SHP77 (cell line): Measurements from ENCODE around the gene KRTAP5-7.
"Not testable (repeated sequence)": the region's sequence is repeated elsewhere in the genome, so short reads cannot be mapped to it uniquely, and the experiment has no call there.

Source experiments
- DNase-seq, 2 experiments: peaks; one replicate each; lab custom pipeline; 2025; lab: John Stamatoyannopoulos, UW

KRTAP5-7 gene

DNA sequence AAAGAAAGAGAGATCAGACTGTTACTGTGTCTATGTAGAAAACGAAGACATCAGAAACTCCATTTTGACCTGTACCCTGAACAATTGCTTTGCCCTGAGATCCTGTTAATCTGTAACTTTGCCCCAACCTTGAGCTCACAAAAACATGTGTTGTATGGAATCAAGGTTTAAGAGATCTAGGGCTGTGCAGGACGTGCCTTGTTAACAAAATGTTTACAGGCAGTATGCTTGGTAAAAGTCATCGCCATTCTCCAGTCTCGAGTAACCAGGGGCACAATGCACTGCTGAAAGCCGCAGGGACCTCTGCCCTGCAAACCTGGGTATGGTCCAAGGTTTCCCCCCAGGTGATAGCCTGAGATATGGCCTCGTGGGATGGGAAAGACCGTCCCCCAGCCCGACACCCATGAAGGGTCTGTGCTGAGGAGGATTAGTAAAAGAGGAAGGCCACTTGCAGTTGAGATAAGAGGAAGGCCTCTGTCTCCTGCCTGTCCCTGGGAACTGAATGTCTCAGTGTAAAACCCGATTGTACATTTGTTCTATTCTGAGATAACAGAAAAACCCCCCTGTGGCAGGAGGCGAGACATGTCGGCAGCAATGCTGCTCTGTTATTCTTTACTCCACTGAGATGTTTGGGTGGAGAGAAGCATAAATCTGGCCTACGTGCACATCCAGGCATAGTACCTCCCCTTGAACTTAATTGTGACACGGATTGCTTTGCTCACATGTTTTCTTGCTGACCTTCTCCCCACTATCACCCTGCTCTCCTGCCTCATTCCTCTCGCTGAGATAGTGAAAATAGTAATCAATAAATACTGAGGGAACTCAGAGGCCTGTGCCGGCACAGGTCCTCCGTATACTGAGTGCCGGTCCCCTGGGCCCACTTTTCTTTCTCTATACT is 7.9 kb downstream of the KRTAP5-7 start:
- not testable (repeated sequence) for DNase-seq

DNA sequence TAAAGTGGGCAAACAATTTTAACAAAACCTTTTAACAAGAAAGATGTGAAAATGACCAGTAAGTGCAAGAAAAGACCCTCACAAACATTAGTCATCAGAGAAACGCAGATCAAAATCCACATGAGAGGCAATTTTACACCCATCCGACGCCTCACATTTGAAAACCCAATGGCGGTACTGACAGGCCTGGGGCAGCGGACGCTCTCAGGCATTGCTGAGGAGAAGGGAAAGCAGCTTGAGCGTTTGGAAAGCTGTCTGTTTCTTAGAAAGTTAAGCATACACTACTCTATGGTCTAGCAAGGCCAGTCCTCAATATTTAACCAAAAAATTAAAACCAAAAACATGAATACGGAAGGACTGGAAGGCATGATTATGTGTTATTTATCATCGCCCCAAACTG is 8.8 kb downstream of the KRTAP5-7 start:
- no peak for DNase-seq

DNA sequence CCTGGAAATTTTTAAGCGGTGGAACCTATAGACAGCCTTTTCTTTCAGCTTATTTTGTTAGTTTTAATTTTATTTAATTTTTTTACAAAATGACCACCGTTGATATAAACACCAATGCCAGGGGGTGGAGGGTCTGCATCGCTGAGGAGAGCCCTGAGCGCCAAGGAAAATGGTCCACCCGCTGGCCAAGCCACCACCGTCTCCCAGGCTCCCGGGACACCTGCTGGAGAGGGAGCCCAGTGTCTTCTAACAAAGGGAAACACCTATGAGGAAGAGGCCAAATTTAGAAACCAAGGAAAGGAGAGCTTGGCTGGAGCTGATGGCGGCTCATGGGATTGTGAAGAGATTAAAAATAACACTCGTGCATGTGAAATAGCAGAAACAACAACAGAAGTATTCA is 10.5 kb downstream of the KRTAP5-7 start:
- no peak for DNase-seq

DNA sequence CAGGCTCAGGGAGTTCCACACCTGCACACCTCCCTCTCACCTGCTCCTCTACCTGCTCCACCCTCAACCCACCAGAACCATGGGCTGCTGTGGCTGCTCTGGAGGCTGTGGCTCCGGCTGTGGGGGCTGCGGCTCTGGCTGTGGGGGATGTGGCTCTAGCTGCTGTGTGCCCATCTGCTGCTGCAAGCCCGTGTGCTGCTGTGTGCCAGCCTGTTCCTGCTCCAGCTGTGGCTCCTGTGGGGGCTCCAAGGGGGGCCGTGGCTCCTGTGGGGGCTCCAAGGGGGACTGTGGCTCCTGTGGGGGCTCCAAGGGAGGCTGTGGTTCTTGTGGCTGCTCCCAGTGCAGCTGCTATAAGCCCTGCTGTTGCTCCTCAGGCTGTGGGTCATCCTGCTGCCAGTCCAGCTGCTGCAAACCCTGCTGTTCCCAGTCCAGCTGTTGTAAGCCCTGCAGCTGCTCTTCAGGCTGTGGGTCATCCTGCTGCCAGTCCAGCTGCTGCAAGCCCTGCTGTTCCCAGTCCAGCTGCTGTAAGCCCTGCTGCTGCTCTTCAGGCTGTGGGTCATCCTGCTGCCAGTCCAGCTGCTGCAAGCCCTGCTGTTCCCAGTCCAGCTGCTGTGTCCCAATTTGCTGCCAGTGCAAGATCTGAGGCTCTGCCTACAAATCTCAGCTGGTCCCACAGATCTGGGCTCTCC is 11.1 kb downstream of the KRTAP5-7 start, which contains the start of gene KRTAP5-8:
Gene KRTAP5-8, plus strand, starts transcription at position 49 of the 689 bp plus-strand sequence. Its CDS starts 31 bp downstream, at position 80.
- DNase-seq, result not testable (repeated sequence)

DNA sequence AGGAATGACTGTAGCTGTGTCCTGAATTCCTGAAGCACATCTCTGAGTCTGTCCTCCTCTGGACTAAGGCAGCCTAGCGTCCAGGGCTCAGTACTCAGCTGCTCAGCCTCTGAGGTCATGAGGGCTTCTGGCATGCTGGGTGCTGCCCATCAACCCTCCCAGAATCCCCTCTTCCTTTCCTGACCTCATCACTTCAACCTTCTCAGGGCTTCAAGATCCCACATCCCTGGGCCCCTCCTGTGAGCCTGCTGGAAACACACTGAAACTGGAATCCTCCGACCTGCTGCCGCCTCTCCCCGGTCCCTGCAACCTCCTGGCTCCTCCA is 11.6 kb downstream of the KRTAP5-7 start:
- no peak for DNase-seq

DNA sequence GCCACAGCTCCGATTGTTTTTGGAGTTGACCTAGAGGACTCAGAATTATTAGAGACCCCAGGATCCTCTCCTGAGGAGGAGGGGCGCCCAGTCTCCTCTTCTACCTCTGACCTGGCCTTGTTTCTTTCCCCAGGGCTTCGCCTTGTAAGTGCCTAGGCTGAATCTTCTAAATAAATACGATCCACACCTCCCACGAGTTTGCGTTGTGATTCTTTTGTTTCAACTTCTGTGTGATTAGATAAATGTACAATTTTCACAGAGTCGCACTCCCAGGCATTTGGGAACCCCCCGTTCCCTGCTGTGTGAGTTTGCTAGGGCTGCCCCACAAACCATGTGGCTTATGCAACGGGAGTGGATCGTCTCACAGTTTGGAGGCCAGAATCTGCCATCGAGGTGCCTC is 11.9 kb downstream of the KRTAP5-7 start:
- DNase-seq, result no peak

DNA sequence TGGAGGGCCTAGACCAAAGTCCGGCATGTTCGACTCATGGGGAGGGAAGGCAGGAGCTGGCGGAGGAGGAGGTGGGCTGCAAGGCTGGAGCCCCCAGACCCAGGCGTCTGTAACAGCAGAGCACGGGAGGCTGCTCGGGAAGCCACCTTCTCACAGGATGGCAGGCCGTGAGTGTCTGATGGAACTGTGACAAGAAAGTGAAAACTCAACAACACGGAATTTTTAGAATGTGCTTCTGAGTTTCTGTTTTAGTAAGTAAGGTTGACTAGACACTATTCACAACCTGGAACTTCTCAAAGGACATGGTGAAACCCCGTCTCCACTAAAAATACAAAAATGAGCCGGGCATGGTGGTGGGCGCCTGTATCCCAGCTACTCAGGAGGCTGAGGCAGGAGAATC is 12.9 kb downstream of the KRTAP5-7 start:
- DNase-seq, result not testable (repeated sequence)

DNA sequence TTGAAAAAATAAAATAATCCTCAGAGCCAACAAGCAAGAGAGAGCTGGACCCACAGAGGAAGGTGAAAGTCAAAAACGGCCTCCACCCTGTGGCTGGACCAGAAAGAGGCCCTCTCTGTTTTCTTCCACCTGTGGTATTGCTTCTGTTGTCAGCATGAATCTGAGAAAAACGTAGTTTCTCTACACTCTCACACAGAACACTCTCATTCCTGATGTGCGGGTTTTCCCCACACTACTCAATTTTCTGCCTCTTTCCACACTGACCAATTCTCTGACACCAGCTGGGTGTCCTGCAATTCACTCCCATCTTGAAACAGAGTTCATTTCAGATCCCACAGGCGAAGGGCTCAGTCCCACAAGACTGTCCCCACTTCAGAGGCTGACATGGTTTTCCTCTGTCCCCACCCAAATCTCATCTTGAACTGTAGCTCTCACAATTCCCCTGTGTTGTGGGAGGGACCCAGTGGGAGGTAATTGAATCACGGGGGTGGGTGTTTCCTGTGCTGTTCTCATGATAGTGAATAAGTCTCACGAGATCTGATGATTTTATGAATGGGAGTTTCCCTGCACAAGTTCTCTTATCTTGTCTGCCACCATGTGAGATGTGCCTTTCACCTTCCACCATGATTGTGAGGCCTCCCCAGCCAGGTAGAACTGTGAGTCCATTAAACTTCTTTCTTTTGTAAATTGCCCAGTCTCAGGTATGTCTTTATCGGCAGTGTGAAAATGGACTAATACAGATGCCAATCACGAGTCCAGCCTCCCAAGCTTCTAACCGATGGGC is 13.6 kb downstream of the KRTAP5-7 start:
- DNase-seq, result not testable (repeated sequence)

DNA sequence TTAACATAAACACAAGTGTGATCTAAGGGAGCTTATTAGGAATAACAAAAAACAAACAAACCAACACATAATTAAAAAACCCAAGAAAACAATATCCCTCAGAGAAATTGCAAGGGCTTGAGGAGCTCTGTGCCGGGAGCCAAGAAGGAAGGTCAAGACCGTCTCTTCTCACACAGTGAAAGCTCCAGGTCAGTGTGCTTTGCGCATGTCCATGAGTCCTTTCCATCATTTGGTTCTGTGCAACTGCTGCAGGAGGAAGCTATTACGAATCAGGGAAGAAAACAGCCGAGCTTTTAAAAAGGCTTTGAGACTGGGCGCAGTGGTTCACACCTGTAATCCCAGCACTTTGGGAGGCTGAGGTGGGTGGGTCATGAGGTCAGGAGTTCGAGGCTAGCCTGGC is 15.3 kb downstream of the KRTAP5-7 start:
- DNase-seq, result no peak

DNA sequence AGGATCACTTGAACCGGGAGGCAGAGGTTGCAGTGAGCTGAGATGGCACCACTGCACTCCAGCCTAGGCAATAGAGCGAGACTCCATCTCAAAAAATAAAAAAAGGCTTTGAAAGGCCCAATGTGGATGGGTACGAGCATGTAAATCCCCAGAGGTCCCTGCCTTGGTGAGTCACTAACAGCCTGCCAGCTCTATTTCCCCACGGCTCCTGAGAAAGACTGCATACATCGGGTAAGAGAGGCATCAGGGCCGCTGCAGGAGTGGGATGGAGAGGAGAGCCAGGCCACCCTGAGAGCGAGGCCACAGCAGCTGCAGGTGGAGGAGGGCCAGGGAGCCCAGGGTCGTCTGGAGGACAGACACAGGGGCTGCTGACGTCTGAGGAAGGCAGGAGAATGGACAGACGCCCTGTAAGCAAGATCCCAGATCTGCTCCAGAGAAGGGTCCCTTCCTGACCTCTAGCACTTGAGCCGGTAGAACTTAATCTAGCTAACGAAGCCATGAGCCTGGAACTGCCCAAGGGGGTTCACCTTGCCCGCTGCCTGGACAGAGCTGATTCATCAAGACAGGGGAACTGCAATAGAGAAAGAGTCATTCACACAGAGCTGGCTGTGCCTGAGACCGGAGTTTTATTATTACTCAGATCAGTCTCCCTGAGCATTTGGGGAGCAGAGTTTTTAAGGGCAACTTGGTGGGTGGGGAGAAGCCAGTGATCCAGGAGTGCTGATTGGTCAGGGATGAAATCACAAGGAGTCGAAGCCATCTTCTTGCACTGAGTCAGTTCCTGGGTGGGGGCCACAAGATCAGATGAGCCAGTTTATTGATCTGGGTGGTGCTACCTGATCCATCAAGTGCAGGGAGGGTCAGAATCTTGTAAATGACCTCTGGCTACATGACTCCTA is 16.1 kb downstream of the KRTAP5-7 start:
- no peak for DNase-seq

DNA sequence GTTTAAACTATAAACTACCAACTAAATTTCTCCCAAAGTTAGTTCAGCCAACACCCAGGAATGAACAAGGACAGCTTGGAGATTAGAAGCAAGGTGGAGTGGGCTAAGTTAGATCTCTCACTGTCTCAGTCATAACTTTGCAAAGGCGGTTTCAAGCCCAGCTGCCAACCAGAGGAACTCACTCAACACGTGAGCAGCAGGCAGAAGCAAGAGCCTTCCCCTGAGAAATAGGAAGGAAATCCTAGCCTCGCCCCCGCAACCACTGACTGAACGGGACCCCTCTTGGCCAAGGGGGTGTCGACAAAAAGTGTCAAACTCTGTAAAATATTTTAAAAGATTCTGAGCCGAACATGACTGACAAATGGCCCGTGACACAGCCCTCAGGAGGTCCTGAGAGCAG is 16.8 kb downstream of the KRTAP5-7 start:
- DNase-seq, result no peak

DNA sequence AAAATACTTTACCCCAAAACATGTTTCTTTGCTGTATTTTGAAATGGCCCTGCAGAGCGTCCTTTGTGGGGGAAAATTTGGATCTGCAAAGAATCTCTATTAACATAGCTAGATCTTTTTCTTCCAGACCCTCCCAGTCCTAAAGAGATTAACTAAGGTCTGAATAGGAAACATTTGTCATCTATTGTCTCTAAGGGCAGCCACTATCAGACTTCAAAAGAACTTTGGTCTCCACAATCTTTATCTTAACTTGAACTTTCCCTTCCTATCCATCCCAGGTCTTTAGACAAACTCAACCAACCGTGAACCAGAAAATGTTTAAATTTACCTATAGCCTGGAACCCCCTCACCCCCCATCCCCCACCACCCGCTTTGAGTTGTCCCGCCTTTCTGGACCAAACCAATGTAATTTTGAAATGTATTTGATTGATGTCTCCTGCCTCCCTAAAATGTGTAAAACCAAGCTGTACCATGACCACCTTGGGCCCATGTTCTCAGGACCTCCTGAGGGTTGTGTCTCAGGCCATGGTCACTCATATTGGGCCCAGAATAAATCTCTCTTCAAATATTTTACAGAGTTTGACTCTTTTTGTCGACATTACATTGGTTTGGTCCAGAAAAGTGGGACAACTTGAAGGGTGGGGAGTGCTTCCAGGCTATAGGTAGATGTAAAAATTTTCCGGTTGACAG is 17.6 kb downstream of the KRTAP5-7 start:
- no peak for DNase-seq

DNA sequence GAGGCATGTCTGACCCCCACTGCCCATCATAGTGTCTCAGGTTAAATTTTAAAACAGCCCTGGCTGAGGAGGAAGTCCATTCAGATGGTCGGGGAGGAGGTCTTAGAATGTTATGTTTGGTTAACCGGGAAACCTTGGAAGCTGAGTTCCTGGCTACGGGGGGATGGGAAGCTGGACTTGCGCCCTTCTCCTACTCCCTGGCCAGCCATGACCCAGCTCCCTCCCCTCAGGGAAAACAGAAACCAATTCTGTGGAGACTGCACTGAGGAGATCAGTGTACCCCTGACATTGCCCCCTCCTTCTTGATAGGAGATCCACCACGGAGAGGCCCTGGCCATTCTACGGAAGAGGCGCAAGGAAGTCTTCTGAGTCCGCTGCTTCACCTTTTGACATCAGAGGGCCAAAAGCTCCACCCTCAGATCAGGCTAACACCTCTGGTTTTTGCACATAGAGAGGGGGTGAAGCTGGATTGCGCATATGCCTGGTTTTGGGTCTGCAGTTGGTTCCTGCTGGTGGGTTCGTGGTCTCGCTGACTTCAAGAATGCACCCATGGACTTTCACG is 18.4 kb downstream of the KRTAP5-7 start:
- DNase-seq, result no peak

DNA sequence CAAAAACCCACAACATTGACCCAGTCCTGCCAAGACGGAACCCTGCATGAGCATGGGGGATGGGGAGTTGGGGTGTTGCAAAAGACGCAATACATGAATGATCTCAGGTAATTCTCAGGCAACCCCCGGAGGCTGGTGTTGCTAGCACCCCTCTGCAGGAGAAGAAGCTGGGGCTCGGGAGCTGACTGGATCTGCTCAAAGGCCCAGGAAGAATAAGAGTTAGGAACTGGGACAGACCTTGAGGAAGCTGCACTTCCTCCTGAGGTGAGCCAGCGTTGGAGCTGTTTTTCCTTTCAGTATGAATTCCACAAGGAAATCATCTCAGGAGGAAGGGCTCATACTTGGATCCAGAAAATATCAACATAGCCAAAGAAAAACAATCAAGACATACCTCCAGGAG is 21.1 kb downstream of the KRTAP5-7 start, which contains the start of gene KRTAP5-9:
Gene KRTAP5-9, plus strand, starts transcription at position 301 of the 400 bp plus-strand sequence. CDS start 238 bp downstream, outside the sequence.
- DNase-seq, result no peak

DNA sequence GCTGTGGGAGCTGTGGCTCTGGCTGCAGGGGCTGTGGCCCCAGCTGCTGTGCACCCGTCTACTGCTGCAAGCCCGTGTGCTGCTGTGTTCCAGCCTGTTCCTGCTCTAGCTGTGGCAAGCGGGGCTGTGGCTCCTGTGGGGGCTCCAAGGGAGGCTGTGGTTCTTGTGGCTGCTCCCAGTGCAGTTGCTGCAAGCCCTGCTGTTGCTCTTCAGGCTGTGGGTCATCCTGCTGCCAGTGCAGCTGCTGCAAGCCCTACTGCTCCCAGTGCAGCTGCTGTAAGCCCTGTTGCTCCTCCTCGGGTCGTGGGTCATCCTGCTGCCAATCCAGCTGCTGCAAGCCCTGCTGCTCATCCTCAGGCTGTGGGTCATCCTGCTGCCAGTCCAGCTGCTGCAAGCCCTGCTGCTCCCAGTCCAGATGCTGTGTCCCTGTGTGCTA is 21.7 kb downstream of the KRTAP5-7 start:
- DNase-seq, result no peak

DNA sequence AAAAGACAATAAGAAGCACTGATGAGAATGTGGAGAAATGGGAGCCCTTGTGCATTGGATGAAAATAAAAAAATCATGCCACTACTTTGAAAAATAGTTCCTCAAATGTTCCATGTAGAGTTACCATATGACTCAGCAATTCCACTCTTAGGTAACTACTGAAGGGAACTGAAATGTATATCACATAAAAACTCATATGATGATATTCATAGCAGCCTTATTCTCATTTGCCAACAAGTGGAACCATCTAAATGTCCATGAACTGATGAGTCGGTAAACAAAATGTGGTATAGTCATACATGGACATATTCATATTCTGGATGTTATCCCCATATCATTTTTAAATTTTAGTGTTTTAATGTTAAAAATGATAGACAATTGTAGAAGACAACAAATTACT is 24.6 kb downstream of the KRTAP5-7 start:
- DNase-seq, result no peak

DNA sequence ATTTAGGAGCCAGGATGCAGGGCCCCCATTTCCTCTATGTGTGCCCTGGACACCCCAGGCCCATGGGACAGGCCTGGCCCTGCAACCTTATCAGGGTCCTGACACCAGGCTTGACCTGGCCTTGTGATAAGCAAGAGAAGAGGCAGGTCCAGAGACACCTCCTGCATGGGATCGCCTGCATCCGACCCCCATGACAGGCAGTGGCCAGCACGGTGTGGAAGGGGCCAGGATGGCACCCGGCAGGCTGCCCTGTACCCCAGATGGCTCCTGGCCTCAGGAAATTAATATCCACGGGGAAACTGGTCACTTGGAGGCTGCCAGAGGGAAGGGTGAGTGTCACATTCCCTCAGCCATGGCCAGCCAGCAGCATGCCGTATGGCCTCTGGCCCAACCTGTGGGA is 27.9 kb downstream of the KRTAP5-7 start:
- DNase-seq, result no peak

DNA sequence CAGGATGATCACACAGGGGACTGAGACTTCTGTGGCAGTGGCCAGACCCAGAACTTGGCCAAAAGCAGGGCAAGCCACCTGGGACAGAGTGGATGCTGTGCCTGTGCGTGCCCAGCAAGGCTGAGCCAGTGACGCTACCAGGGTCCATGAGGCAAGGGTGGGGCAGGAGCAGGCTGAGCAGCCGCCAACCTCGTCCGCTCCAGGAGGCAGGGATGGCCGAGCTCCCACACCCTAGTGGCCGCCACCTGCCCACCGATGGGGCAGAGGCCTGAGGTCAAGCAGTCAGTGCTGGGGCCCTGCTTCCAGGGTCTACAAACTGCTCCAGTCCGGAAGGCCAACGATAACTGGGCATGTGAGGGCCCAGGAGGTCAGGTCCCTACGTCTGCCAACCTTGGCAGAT is 28.4 kb downstream of the KRTAP5-7 start:
- DNase-seq, result no peak

DNA sequence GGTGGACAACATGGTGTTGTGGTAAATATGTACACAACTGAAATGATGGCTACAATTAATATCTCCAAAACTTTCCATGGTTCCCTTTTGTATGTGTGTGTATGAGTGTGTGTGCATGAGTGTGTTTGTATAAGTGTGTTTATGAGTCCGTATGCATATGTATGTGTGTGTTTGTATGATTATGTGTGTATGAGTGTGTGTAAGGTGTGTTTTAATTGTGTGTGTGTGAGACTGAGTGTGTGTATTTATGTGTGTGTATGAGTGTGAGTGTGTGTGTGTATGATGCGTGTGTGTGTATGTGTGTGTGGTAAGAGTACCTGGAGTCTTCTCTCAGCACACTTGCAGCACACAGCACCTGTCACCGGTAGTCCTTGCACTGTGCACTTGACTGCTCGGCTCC is 29.0 kb downstream of the KRTAP5-7 start:
- DNase-seq, result no peak

DNA sequence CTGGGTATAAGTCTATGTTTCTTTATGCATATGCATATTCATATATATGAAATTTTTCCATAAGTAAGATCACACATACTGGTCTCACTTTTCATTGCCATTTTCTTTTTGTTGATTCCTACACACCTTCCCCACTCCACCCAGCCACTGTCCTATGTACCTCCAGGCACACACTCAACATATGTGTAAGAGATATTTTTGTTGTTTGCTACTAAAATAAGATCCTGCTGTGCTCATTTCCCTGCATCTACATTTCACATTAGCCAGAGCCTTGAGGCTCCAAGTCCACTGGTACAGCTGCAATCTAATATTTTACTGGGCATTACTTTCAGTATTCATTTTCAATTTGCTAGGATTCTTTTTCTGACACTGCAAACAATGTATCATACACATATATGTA is 30.2 kb downstream of the KRTAP5-7 start:
- DNase-seq, result no peak
